GM21619 (cell line): ENCODE measurements around the gene UNC5C.
"Not testable (repeated sequence)": the region's sequence is repeated elsewhere in the genome, so short reads cannot be mapped to it uniquely, and the experiment has no call there.

ENCODE experiments used
- ATAC-seq: cut with Tn5 transposase; IDR thresholded peaks from one replicate; pipeline ENCODE4 v1.9.1; 2021; ENCODE audit not compliant: unreplicated experiment

Gene UNC5C

GRCh38 chr4:95139424-95139823, 409.3 kb downstream of the UNC5C start:
- not testable (repeated sequence) for ATAC-seq

GRCh38 chr4:95134016-95134415, 414.8 kb downstream of the UNC5C start:
- not testable (repeated sequence) for ATAC-seq

GRCh38 chr4:95129821-95130311, 418.9 kb downstream of the UNC5C start:
- ATAC-seq: no peak

GRCh38 chr4:95129031-95129430, 419.7 kb downstream of the UNC5C start:
- ATAC-seq: no peak

GRCh38 chr4:95124906-95125504, 423.8 kb downstream of the UNC5C start:
- no peak for ATAC-seq

GRCh38 chr4:95122001-95122400, 426.8 kb downstream of the UNC5C start:
- ATAC-seq: no peak

- no peak for ATAC-seq
These were observed 428.3 kb downstream of the UNC5C start for GRCh38 chr4:95120456-95120855.

GRCh38 chr4:95118497-95118896, 430.3 kb downstream of the UNC5C start:
- no peak for ATAC-seq

GRCh38 chr4:95114521-95114920, 434.3 kb downstream of the UNC5C start:
- ATAC-seq: no peak
